Central memory CD4-positive, alpha-beta T cell (primary cell): Measurements from ENCODE around the gene VPS9D1.
"Not testable (repeated sequence)": the region's sequence is repeated elsewhere in the genome, so short reads cannot be mapped to it uniquely, and the experiment has no call there.

Experiments
- DNase-seq: peaks from one replicate; pipeline ENCODE4 v3.0.0; 2022

VPS9D1 gene

DNA sequence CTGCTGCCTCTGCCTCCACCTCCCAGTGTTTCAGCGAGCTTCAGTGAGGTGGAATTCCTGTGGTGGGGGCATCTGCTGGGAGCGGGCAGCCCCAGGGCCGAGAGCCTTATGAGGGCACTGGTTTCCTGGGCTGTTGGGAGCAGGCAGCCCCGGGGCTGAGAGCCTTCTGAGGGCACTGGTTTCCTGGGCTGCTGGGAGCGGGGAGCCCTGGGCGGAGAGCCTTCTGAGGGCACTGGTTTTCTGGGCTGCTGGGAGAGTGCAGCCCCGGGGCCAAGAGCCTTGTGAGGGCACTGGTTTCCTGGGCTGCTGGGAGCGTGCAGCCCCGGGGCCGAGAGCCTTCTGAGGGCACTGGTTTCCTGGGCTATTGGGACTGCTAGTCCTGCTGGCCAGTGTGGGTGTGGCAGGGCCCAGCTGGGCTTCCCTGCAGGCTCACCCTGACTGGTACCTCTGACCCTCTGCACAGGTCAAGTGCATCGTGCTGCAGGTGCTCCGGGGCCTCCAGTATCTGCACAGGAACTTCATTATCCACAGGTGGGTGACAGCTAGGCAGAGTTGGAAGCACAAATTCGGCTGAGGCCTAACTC, 28.6 kb downstream of the VPS9D1 start:
- DNase-seq = no peak

DNA sequence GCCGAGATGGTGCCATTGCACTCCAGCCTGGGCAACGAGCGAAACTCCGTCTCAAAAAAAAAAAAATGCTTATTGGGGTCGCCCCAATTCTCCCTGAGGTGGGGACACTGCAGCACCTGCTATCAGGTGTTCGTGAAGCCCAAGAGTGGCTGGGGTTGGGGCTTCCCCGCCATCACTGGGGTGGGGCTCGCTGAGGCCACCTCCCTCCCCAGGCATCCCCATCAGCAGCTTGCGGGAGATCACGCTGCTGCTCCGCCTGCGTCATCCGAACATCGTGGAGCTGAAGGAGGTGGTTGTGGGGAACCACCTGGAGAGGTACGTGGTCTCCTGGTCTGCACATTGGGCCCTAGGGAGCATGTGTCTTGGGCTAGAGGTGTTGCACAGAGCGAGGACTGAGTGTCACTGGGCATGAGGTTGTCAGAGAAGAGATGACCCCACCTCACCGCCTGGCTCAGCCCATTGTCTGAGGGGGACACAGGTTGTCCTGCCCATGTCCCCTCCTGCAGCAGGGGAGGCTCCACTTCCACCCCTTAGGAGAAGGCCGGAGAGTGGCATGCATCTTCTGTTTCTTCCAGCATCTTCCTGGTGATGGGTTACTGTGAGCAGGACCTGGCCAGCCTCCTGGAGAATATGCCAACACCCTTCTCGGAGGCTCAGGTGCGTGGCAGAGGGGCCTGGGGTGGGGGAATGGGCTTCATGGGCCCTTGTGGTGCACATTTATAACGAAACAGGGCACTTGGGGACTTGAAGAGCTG, 29.3 kb downstream of the VPS9D1 start:
- DNase-seq = no peak

DNA sequence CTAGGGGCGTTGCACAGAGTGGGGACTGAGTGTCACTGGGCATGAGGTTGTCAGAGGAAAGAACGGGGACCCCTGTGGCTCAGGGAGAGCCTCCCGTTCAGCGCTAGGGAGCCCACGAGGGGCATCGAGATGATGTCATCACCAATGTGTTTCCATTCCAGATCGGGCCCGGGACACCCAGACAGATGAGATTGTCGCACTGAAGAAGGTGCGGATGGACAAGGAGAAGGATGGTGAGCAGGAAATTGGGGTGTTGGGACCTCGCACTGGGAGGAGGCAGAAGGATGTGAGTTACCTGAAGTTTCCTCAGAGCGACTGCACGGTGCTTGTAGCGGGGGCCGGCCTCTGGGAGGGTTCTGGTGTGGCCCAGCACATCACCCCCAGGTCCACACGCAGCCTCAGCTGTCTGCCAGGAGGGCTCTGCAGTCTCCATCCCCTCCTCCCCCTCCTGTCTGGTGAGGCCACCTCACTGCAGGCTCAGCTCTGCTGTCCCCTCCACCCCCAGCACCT, 30.3 kb downstream of the VPS9D1 start:
- no peak for DNase-seq

DNA sequence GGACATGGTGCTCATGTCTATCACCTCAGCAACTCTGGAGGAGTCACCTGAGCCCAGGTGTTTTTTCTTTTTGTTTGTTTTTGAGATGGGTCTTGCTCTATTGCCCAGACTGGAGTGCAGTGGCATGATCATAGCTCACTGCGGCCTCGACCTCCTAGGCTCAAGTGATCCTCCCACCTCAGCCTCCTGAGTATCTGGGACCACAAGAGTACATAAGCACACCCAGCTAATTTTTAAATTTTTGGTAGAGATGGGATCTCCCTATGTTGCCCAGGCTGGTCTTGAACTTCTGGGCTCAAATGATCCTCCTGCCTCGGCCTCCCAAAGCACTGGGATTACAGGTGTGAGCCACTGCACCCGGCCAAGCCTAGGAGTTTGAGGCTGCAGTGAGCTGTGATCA, 31.1 kb downstream of the VPS9D1 start:
- DNase-seq = not testable (repeated sequence)

DNA sequence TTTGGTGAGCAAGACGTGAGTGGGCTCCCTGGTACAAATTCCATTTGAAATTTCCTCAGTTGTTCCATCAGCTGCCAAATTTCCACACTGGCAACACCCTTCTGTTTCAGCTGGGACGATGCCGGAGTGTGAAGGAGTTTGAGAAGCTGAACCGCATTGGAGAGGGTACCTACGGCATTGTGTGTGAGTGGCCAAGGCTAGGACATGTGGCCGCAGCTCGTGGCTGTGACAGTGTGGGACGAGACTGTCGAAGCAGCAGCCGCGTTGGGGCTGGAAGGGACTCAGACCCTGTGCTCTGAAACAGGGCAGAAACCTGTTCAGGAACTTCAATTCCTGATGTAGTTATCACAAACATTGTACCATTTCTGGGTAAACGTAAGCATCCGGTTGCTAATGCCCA, 31.6 kb downstream of the VPS9D1 start:
- DNase-seq = no peak

DNA sequence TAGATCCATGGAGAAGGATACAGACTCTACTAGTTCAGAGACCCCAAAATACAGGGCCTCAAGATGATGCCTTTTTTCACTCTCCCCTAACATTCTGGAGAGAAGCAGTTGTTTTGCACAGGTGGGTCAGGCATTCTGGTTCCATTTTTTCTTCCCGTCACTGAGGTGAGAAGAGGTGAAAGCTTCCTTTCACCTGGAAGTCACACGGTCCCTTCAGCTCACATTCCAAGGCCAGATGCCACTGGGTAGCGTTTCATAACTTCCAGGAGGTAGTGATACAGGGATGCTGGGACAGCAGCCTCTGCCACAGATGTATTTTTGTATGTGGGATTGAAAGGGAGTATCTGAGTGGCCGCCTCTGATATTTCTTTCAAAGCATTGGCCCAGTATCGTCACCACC, 32.3 kb downstream of the VPS9D1 start:
- no peak for DNase-seq

DNA sequence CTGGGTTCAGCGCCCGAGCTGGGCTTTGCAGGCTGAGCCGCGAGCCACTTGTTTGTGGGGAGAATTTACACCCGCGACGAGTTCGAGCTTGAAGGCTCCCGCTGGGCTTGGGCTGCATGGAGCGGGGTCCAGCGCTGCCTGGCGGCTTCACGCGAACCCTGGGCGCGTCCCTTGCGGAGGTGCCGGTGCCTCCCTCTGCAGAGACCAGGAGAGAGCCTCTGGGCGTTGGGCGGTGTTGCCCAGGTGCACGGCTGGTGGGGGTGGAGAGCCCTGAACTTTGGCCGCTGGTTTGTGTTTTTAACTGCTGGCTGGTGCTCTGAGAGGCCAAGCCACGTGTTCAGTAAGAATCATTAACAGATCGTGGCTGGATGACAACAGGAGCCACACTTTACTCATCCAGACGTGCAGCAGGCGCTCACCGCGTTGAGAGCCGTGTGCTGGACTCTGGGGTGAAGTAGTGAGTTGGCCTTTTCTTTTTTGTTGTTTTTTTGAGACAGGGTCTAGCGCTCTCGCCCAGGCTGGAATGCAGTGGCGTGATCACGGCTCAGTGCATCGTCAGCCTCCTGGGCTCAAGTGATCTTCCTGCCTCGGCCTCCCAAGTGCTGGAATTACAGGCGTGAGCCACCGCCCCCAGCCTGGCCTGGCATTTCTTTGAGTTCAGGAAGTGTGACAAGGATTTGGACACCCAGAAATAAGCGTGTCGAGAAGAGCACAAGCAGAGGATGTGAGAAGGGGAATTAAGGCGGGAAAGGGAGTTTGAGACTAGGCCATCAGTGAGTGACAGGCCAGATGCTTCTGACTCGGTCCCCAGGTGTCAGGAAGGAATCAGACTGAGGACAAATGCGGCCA, 33.4 kb downstream of the VPS9D1 start:
- DNase-seq = no peak

DNA sequence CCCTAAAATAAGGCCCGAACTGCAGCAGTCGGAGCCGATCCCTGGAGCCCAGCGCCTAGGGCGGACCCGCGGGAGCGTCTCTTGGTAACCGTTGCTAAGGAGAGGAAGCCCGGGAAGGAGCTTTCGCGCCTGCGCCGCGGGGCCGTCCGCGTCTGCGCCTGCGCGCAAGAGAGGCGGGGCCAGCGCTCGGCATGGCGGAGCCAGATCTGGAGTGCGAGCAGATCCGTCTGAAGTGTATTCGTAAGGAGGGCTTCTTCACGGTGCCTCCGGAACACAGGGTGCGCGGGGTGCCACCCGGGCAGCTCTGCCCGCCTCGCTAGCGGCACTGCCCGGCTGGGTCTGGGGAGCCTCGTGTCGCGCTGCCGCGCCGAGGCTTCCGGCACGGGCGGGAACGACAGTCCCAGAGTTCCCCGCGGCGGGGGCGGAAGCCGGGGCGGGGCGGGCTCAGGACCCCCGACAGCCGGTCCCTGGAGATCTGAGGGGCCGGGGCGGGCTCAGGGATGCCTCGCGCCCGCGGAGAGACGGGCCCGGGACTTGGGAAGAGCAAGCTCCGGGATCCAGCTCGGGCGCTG, 34.1 kb downstream of the VPS9D1 start, which contains the start of gene CDK10:
CDK10 (plus strand) TSS at position 170 of the 572 bp plus-strand sequence; CDS start at position 192, 22 bp downstream.
- peak; percentile 87 for DNase-seq

DNA sequence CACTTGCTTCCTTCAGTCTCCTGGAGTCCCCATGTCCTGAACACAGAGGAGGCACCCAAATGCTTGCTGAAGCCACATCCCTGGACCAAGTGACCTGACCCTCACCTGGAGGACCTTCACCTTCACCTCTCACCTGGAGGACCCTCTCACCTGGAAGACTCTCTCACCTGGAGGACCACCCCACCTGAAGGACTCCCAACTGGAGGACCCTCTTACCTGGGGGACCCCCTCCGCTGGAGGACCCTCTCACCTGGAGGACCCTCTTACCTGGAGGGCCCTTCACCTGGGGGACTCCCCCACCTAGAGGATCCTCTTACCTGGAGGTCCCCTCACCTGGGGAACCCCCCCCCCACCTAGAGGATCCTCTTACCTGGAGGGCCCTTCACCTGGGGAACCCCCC, 34.8 kb downstream of the VPS9D1 start:
- DNase-seq = no peak

DNA sequence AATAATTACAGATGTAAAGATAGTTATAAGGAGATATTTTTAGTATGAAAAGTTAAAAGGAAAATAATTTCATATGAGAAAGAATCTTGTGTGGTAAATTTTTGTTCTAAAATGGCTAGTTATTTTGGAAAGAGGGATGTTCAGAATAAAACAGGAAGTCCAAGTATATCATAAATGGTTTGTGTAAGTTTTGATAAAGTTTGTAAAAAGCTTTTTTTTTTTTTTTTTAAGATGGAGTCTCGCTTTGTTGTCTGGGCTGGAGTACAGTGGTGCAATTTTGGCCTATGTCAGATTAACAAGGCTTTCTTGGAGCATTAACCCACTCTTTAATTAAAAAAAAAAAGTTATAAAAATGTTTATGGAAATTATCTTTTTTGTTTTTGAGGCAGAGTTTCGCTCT, 42.4 kb downstream of the VPS9D1 start:
- DNase-seq = no peak

DNA sequence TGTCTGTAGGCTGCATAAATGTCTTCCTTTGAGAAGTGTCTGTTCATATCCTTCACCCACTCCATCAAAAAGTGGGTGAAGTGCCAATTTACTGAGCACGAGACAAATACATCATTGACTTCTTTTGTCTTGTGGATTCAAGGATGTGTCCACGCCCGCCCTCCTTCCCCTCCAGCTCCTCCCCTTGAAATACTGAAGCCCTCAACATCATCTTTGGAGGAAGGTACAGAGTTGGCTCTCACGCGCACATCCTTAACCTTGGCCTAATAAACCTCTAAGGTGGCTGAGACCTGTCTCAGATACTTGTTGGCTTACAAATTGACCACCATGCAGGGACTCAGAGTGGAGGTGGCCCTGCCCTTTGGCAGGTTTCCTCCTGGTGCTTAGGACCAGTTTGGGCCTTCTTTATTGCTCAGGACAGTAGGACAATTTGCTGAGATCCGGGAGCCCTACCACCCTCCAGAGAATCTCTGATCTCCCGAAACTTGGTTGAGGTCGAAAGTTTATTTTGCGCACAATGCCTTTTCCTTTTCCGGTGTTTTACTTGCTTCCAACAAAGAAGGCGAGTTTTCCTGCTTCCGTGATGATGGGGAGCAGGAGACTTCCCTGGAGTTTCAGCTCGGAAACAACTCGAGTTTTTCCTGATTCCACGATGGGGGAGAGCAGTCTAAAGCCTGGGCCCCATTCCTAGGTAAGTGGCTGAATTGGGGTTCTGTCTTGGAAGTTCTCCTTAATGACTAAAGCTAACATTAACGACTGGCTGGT, 48.3 kb downstream of the VPS9D1 start:
- no peak for DNase-seq

DNA sequence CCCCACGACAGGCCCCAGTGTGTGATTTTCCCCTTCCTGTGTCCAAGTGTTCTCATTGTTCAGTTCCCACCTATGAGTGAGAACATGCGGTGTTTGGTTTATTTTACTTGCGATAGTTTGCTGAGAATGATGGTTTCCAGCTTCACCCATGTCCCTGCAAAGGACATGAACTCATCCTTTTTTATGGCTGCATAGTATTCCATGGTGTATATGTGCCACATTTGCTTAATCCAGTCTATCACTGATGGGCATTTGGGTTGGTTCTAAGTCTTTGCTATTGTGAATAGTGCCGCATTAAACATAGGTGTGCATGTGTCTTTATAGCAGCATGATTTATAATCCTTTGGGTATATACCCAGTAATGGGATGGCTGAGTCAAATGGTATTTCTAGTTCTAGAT, 49.1 kb downstream of the VPS9D1 start:
- DNase-seq = not testable (repeated sequence)

DNA sequence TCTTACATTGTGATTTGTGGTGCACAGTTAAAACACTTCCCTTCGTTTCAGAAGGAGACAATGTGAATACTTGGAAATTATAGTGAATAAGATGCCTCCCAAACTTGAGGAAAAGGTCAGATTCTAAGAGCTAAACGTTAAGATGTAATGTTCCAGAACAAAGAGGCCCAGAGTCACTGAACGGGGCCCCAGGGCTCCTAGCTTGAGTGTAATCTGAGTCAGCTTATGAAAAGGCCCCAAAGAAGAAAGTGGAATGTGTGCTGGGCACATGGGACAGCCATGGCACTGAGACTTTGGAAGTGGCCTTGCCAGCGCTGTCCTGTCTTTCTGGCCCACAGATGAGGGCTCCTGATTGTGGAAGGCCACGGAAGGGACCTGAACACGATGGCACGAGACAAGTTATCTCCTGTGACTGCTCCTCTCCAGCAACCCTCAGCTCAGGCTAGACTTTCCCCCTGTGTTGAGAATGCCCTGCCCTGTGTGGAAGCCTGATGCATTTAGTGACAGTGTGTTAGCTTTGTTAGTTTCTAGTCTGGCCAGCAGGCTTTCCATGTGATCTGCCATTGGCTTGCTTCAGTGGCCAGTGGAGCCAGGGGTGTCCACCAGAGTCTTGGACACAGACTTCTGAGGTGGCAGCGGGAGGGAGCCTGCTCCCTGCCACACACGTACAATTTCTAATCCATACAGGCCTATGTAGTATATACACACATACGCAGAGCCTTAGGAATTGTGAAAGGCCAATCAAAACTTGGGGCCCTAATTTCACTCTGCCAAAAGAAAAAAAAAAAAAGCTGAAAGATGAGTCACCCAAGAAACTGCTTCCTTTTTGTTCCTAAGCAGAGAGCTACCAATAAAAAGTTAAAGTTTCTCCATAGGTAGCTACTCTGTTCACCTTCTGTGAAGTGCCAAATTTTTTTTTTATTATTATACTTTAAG, 49.9 kb downstream of the VPS9D1 start:
- DNase-seq = no peak

DNA sequence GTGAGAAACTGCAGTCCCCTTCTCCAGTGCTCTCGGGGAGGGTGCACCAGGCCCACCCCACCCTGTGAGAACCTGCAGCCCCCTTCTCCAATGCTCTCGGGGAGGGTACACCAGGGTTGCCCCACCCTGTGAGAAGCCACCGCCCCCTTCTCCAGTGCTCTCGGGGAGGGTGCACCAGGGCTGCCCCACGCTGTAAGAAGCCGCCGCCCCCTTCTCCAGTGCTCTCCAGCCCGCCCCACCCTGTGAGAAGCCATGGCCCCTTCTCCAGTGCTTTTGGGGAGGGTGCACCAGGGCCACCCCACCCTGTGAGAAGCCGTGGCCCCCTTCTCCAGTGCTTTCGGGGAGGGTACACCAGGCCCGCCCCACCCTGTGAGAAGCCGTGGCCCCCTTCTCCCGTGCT, 50.9 kb downstream of the VPS9D1 start:
- no peak for DNase-seq

DNA sequence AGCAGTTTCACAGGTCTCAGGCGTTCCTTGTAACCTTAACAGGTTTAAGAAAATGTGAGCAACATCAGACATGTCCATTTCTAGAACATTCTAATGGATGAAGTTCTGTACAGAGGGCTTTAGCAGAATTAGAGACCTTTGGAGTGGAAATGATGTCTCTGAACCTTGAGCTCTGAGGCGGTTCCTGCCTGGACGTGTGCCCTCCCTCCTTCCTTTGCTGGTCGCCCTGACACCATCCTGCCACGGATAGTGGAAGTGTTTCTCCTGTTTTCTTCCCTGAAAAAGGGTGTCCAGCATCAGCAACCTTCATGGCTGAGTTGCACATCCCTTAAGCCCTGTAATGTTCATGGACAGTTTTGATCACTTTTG, 51.9 kb downstream of the VPS9D1 start:
- DNase-seq = no peak

DNA sequence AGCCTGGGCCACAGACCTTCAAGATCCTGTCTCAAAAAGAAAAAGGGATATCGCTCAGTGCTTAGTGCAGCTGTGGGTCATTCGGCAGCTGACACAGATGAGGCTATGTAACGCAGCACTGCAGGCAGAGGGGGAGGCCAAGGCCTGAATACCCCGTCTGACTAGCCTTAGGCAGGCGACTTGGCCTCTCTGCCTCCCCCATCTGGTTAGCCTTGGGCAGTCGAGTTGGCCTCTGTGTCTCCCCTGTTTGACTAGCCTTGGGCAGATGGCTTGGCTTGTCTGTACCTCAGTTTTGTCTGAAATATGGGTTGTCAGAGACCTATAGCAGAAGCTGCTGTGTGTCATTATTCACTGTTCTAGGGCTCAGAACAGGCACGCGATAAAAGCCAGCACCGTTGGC, 53.1 kb downstream of the VPS9D1 start:
- no peak for DNase-seq

DNA sequence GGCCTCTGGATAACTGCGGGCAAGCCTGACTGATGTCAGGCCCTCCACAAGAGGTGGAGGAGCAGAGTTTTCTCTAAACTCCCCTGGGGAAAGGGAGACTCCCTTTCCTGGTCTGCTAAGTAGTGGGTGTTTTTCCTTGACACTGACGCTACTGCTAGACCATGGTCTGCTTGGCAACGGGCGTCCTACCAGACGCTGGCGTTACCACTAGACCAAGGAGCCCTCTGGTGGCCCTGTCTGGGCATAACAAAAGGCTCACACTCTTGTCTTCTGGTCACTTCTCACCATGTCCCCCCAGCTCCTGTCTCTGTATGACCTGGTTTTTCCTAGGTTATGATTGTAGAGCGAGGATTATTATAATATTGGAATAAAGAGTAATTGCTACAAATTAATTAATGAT, 53.7 kb downstream of the VPS9D1 start:
- DNase-seq = not testable (repeated sequence)

DNA sequence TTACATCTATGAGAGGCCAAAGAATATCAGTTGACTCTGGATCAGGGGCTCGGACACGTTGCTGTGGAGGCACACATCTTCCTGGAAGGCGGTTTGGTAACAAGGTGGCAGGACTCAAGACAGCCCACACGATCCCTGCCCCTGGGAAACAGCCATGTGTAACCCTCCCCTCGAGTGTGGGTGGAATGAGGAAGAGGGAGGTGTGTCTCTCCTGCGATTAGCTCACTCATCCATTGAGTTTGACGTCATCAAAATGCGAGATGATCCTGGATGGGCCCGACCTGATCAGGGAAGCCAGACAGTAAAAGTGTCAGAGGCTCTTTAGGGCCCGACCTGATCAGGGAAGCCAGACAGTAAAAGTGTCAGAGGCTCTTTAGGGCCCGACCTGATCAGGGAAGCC, 56.5 kb downstream of the VPS9D1 start:
- DNase-seq = not testable (repeated sequence)

DNA sequence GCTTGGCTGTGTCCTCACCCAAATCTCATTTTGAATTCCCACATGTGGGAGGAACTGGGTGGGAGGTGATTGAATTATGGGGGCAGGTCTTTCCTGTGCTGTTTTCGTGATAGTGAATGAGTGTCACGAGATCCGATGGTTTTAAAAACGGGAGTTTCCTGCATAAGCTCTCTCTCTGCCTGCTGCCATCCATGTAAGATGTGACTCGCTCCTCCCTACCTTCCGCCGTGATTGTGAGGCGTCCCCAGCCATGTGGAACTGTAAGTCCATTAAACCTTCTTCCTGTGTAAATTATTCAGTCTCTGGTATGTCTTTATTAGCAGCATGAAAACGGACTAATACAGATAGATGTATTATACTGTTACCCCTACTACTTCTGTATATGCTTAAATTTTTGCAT, 59.5 kb downstream of the VPS9D1 start:
- DNase-seq = no peak

DNA sequence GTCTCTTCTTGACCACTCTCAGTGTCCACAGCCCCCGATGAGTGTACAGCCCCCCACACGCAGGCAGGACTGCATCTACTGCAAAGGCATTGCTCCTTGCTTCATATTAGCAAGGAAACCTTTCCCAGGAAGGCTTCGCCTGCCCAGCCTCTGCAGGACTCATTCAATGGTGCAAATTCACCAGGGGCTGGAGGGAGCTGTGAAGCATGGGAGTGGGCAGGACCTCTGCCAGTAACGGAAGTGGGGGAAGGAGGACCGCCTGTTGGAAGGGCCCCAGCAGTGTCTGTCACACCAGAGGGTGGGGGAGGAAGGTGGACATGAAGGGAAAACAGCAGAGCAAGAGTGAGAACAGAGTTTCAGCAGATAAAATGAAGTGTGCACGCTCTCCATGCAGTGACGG, 60.6 kb downstream of the VPS9D1 start:
- DNase-seq = no peak

DNA sequence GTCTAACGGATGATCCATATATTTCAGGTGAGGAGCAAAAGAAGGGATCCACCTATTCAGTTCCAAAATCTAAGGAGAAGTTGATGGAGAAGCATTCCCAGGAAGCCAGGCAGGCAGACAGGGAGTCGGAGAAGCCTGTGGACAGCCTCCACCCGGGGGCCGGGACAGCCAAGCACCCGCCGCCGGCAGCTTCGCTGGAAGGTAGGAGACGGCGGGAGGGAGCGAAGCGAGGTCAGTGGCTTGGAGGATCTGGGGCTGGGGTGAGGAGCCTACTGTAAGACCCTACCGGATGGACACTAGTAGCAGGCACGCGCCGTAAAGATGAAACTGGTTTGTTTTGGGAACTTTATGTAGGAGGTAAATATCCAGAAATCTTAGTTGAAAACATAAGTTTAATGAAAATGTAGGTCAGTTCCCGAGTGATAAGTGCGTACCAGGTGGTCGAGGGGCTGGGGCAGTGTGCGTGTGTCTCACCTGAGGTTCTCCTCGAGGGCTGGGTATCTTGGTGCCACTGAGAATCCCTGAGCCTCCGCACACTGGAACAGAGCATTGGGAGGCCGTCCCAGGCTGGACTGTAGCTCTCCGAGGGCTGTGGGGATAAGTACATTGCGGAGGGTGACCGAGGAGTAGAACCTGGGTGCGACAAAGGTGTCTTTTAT, 62.3 kb downstream of the VPS9D1 start:
- DNase-seq = no peak
